ENCODE results near the gene RFX1.

The RFX1 gene

DNA sequence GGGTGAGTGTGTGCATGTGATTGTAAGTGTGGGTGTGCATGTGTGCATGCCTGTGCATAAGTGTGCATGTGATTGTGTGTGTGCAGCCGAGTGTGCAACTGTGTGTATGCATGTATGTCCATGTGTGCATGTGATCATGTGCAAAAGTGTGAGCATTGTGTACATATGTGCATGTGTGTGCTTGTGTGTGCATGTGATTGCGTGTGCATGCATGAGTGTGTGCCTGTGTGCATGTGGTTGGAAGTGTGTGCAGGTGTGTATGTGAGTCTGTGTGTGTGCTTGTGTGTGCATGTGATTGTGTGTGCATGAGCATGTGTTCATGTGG, 71.4 kb downstream of the RFX1 start:
- DNase-seq (ENCODE audit: low spot score): peak; percentile 4

DNA sequence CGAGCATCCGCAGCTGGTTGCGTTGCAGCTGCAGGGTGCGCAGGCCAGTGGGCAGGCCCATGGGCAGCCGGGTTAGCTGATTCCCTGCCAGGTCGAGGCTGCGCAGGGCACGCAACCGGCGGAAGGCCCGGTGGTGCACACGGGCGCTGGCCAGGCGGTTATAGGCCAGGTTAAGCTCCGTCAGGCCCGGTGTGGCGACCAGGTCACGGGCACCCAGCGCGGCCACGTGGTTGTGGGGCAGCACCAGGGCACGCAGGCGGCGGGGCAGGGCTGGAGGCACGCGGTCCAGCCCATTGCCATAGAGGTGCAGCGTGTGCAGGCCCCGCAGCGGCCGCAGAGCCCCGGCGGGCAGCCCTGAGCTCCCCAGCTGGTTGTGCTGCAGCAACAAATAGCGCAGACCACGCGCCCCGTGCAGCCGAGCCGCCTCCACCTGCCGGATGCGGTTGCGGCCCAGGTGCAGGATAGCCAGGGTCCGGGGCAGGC, 73.2 kb downstream of the RFX1 start:
- DNase-seq (ENCODE audit: low spot score): peak; percentile 41

- no peak for DNase-seq (ENCODE audit: low spot score)
These were observed 73.9 kb downstream of the RFX1 start for GRCh38 chr19:13932149-13932637.

- no peak for DNase-seq (ENCODE audit: low spot score)
These were observed 74.5 kb downstream of the RFX1 start for GRCh38 chr19:13931391-13932148.

- DNase-seq (ENCODE audit: low spot score): peak; percentile 34
These were observed 75.7 kb downstream of the RFX1 start for GRCh38 chr19:13930402-13930801.

- peak; percentile 26 for DNase-seq (ENCODE audit: low spot score)
These were observed 76.2 kb downstream of the RFX1 start for GRCh38 chr19:13929956-13930355.

DNA sequence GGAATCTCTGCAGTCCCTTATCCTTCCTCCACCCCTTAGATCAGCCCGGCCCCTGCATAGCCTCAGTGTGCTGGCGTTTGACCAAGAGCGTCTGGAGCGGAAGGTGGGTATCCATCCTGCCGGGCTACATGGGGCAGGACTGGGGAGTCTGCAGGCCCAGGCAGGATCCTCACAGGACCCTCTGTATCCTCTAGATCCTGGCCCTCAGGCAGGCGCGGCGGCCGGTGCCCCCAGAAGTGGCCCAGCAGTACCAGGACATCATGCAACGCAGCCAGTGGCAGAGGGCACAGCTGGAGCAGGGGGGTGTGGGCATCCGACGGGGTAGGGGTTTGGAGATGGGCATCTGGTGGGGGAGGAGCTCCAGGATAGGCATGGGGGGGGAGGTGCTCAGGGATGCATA, 76.8 kb downstream of the RFX1 start:
- DNase-seq (ENCODE audit: low spot score): peak; percentile 39

- DNase-seq (ENCODE audit: low spot score): no peak
These were observed 79.4 kb downstream of the RFX1 start for GRCh38 chr19:13926715-13927114.

DNA sequence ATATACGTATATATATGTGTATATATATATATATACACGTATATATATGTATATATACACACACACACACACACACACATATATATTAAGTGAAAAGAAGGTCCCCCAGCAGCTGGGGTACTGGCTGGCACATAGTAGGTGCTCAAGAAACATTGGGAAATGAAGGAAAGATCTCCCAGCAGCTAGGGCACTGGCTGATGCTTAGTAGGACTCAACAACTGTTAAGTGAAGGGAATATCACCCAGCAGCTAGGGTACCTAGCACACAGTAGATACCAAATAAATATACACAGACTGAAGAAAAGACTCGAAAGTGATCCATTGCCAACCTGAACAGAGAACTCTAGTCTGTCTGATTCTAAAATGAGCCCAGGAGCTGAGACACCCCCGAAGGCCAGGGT, 80.1 kb downstream of the RFX1 start:
- no peak for DNase-seq (ENCODE audit: low spot score)

GRCh38 chr19:13923194-13923987, 82.7 kb downstream of the RFX1 start:
- no peak for DNase-seq (ENCODE audit: low spot score)

DNA sequence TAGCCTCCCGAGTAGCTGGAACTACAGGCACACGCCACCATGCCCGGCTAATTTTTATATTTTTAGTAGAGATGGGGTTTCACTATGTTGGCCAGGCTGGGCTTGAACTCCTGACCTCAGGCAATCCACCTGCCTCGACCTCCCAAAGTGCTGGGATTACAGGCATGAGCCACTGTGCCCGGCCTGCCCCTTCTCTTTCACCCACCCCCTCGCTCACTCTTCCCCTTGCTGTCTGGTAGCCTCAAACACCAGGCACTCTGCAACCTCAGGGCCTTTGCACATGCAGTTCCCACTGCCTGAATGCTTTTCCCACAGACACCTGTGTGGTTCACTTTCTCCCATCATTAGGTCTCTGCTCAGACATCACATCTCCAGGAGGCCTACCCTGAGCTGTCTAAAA, 84.0 kb downstream of the RFX1 start:
- DNase-seq (ENCODE audit: low spot score): peak; percentile 2

GRCh38 chr19:13920940-13921747, 85.0 kb downstream of the RFX1 start:
- DNase-seq (ENCODE audit: low spot score): no peak

DNA sequence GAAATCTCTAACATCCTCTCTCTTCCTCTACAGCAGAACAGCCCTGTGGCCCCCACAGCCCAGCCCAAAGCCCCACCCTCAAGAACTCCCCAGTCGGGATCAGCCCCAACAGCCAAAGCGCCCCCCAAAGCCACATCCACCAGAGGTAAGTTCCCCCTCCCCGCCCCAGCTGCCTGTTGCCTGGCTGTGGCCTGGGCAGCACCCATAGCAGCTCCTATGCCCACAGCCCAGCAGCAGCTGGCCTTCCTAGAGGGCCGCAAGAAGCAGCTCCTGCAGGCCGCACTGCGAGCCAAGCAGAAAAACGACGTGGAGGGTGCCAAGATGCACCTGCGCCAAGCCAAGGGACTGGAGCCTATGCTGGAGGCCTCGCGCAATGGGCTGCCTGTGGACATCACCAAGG, 85.6 kb downstream of the RFX1 start:
- DNase-seq (ENCODE audit: low spot score): no peak

DNA sequence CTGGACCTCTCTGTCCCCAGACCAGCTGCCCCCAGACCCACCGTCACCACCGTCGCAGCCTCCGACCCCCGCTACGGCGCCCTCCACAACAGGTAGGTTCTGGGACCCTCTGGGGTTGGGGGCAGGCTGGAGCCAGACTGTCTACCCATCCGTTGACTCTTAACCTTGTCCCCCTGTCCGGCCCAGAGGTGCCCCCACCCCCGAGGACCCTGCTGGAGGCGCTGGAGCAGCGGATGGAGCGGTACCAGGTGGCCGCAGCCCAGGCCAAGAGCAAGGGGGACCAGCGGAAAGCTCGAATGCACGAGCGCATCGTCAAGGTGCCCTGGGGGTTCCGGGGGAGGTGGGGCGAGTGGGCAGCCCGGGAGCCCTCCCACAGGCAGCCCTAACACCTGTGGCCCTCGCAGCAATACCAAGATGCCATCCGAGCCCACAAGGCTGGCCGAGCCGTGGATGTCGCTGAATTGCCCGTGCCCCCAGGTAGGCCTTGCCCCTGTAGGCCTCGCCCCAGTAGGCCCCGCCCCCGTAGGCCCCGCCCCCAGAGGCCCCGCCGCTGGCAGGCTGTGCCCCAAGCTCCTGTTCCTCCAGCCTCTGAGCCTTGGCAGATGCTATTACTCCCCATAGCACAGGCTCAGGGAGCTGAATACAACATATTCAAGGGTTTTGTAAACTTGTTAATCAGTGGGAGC, 87.3 kb downstream of the RFX1 start:
- peak; percentile 37 for DNase-seq (ENCODE audit: low spot score)

DNA sequence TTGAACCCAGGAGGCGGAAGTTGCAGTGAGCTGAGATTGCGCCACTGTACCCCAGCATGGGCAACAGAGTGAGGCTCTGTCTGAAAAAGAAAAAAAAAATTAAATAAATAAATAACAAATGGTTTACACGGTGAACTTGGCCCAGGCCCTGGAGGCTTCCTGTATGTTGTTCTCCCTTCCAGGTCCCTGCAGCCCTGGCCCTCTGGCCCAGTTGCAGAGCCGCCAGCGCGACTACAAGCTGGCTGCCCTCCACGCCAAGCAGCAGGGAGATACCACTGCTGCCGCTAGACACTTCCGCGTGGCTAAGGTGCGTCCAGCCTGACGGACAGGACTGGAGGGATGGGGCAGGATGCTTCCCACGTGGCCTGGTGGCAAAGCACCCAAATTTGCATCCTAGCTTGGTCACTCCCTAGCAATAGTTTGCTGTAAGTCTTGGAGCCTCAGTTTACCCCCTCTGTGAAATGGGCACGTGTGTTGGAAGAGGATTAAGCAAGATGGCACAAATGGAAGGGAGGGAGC, 88.2 kb downstream of the RFX1 start:
- no peak for DNase-seq (ENCODE audit: low spot score)

- no peak for DNase-seq (ENCODE audit: low spot score)
These were observed 91.3 kb downstream of the RFX1 start for GRCh38 chr19:13914777-13915176.

- no peak for DNase-seq (ENCODE audit: low spot score)
These were observed 92.8 kb downstream of the RFX1 start for GRCh38 chr19:13913352-13913751.
